22Rv1 (cell line): ENCODE measurements around the gene PLEKHM3.

ENCODE experiments used
- H3K27ac ChIP-seq: fragments of 450-650 bp; 2 replicates; pipeline ENCODE4 v1.5.1; 2017
- ZFX ChIP-seq: fragments of 450-650 bp; IDR thresholded peaks from 2 replicates; pipeline ENCODE4 v1.6.1; 2017; ENCODE audit warnings: antibody characterized with exemption, borderline replicate concordance
- TF ChIP-seq, protein P1 (sequence below): fragments of 450-650 bp; IDR thresholded peaks from 2 replicates; pipeline ENCODE4 v1.5.1; 2017; ENCODE audit warnings: mild to moderate bottlenecking

Gene PLEKHM3

GRCh38 chr2:207783514-207783913 lies 241.8 kb downstream of the PLEKHM3 start:
- no peak overlapping the region for H3K27ac ChIP-seq
- no peak for TF ChIP-seq ZFX
- TF ChIP-seq, protein P1, sequence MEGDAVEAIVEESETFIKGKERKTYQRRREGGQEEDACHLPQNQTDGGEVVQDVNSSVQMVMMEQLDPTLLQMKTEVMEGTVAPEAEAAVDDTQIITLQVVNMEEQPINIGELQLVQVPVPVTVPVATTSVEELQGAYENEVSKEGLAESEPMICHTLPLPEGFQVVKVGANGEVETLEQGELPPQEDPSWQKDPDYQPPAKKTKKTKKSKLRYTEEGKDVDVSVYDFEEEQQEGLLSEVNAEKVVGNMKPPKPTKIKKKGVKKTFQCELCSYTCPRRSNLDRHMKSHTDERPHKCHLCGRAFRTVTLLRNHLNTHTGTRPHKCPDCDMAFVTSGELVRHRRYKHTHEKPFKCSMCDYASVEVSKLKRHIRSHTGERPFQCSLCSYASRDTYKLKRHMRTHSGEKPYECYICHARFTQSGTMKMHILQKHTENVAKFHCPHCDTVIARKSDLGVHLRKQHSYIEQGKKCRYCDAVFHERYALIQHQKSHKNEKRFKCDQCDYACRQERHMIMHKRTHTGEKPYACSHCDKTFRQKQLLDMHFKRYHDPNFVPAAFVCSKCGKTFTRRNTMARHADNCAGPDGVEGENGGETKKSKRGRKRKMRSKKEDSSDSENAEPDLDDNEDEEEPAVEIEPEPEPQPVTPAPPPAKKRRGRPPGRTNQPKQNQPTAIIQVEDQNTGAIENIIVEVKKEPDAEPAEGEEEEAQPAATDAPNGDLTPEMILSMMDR: no peak

GRCh38 chr2:207782238-207783030 lies 242.9 kb downstream of the PLEKHM3 start:
- TF ChIP-seq ZFX: no peak
- TF ChIP-seq, protein P1: no peak
- H3K27ac ChIP-seq: peak overlapping the region; percentile 38

DNA sequence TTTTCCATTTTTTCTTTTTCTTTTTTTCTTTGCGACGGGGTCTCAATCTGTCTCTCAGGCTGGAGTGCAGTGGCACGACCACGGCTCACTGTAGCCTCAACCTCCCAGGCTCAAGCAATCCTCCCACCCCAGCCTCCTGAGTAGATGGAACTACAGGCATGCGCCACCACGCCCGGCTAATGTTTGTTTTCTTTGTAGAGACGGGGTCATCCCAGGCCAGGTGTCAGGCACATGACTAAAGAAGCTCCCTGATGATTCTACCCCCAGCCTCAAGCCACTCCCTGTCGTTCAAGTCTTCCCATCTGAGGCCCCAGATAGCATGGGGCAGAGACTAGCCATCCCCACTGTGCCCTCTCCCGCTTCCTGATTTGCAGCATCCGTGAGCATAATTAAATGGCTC lies 245.8 kb downstream of the PLEKHM3 start:
- TF ChIP-seq, protein P1: no peak
- no peak for TF ChIP-seq ZFX
- H3K27ac ChIP-seq: no peak overlapping the region

DNA sequence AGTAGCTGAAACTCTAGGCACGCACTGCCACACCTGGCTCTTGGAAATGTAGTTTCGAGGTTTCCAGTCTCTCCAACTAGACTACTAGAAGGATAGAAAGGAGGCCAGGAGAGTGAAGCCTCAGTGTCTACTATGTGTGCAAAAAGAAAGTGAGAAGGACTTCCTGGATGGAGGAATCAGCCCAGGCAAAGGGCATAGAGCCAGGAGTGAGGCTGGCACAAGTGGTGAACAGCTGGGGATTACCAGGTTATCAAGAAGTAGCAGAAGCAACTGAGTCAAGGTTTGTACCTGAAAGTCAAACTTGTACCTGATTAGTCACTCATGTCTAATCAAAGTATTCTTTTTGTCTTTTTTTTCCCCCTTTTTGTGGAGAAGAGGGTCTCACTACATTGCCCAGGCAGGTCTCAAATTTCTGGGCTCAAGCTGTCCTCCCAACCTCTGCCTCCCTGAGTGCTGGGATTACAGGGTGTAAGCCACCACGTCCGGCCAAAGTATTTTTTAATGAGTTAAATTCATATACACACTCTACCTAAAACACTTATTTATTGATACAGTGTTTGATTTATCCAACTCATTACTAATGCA lies 246.9 kb downstream of the PLEKHM3 start:
- no peak for TF ChIP-seq ZFX
- TF ChIP-seq, protein P1: no peak
- H3K27ac ChIP-seq: no peak overlapping the region

GRCh38 chr2:207777124-207777523 lies 248.2 kb downstream of the PLEKHM3 start:
- TF ChIP-seq, protein P1: no peak
- no peak for TF ChIP-seq ZFX

DNA sequence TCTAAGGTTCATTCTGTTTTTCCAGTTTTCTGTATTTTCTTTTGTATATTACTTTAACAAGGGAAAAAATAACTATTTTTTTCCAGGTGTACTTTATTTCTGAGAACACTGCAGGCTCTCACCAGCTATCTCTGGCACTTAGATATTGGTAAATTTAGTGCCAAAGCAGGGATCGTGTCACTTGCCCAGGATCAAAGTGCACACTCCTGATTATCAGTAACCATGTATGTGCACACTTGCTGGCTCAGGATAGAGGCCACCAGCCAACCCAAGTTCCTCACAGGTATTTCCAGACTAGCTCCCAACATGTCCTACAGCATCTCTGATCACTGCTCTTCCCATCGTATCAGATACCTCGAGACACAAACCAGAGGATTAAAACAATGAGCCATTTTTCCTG lies 249.9 kb downstream of the PLEKHM3 start:
- TF ChIP-seq ZFX: no peak
- TF ChIP-seq, protein P1: no peak
- no peak overlapping the region for H3K27ac ChIP-seq

More at GRCh38 chr2:207777124-207777523, 248.2 kb downstream of the PLEKHM3 start:
- H3K27ac ChIP-seq: no peak overlapping the region

- TF ChIP-seq, protein P1: no peak
- no peak for TF ChIP-seq ZFX
- no peak overlapping the region for H3K27ac ChIP-seq
Observed at GRCh38 chr2:207772844-207773205, 252.5 kb downstream of the PLEKHM3 start.
